Mammary microvascular endothelial cell (primary cell): ENCODE data around the gene CEP192. TPM values are rescaled to one million over a fixed set of nuclear protein-coding genes. Genes with fewer than 3 reads are reported as not detected.

Experiments
- total RNA-seq: library from RNA; depleted of rRNA; stranded (reverse); fragments of >200 nt; gene quantifications from 2 replicates; pipeline ENCODE4 v1.2.3, GENCODE V29; 2015

CEP192 gene
- total RNA-seq, result 15.5 and 18.4 TPM in 2 replicates

GRCh38 chr18:12990967-12991820 is at the start of gene CEP192:
TSS of gene CEP192 (plus strand) at chr18:12991362. CDS start at chr18:12999425, 8,063 bp downstream.

GRCh38 chr18:12947285-12948049 is 43.7 kb upstream of the CEP192 start, which contains the start of gene SEH1L:
TSS of gene SEH1L (plus strand) at chr18:12948011. CDS start at chr18:12948122, 111 bp downstream.

Other genes with a start within 250 kb of the CEP192 start
- gene PTPN2, start 107.1 kb upstream of the CEP192 start, total RNA-seq, result 24.2 and 25.1 TPM in 2 replicates
- 28.8 and 36.6 TPM in 2 replicates for gene SEH1L, start 43.4 kb upstream of the CEP192 start, total RNA-seq
- gene LDLRAD4, start 227.4 kb downstream of the CEP192 start, total RNA-seq, result 0.59 and 2.1 TPM in 2 replicates